ENCODE data around the gene ZMYND19.

The ZMYND19 gene

GRCh38 chr9:137611623-137612609 is 21.6 kb upstream of the ZMYND19 start:
- H3K79me1 ChIP-seq (replicated peaks; ENCODE audit: low read length, poor library complexity, severe bottlenecking) = peaks cover 42% of the 10 kb centered on the region
- no peak overlapping the region for H2BK120ac ChIP-seq (ENCODE audit: low read depth, low read length)
- no peak overlapping the region for H3K4me2 ChIP-seq (ENCODE audit: low read length, poor library complexity, severe bottlenecking)
- peak overlapping the region; percentile 33 for H4K8ac ChIP-seq (ENCODE audit: low read length)
- H3K18ac ChIP-seq (ENCODE audit: low read depth in 1 of 2, low read length in 2 of 2) = peak overlapping the region; percentile 6 to 71
- peaks cover 44% of the 10 kb centered on the region for H3K4me1 ChIP-seq (ENCODE audit: control insufficient read depth, insufficient read depth, low read depth, low read length)
- no peak overlapping the region for H2BK5ac ChIP-seq (ENCODE audit: low read depth, low read length, poor library complexity, severe bottlenecking)
- 52% methylated on average over 18 of the region's 21 CpGs for WGBS
- H3K9ac ChIP-seq (ENCODE audit: low read length) = peak overlapping the region; percentile 38
- peak overlapping the region; percentile 68 for H3K27ac ChIP-seq (ENCODE audit: low read length, poor library complexity, severe bottlenecking)
- peak overlapping the region; percentile 1 to 4 for H2BK12ac ChIP-seq (ENCODE audit: low read length in 2 of 2)
- H3K14ac ChIP-seq (ENCODE audit: low read length in 2 of 2) = peak overlapping the region in 1 of 2 experiments; percentile 82
- no peaks in the 10 kb centered on the region for H3K9me3 ChIP-seq (ENCODE audit: control insufficient read depth, low read length)
- H3K4me3 ChIP-seq (ENCODE audit: insufficient read depth in 1 of 2, low read depth in 1 of 2, low read length in 2 of 2) = peak overlapping the region in 1 of 2 experiments; percentile 23
- no peak overlapping the region for H3K23ac ChIP-seq (ENCODE audit: low read length in 2 of 2)
- peak overlapping the region; percentile 76 for H2AK5ac ChIP-seq (ENCODE audit: low read length, severe bottlenecking)
- peak overlapping the region; percentile 34 for H4K91ac ChIP-seq (ENCODE audit: low read length)
- H3K27me3 ChIP-seq (ENCODE audit: control insufficient read depth in 1 of 2, insufficient read depth in 1 of 2, low read length in 2 of 2) = no peaks in the 10 kb centered on the region
- DNase-seq = peak; percentile 57
- peaks cover 28 to 41% of the 10 kb centered on the region in 2 experiments for H3K36me3 ChIP-seq (ENCODE audit: control insufficient read depth in 1 of 2, insufficient read depth in 2 of 2, low read depth in 1 of 2, low read length in 2 of 2)
- H3K4ac ChIP-seq (ENCODE audit: low read depth in 1 of 2, low read length in 2 of 2) = peak overlapping the region; percentile 52 to 71
- H2BK15ac ChIP-seq (ENCODE audit: low read depth, poor library complexity, severe bottlenecking) = no peak overlapping the region
- H2AFZ ChIP-seq (ENCODE audit: low read depth, low read length) = no peak overlapping the region

DNA sequence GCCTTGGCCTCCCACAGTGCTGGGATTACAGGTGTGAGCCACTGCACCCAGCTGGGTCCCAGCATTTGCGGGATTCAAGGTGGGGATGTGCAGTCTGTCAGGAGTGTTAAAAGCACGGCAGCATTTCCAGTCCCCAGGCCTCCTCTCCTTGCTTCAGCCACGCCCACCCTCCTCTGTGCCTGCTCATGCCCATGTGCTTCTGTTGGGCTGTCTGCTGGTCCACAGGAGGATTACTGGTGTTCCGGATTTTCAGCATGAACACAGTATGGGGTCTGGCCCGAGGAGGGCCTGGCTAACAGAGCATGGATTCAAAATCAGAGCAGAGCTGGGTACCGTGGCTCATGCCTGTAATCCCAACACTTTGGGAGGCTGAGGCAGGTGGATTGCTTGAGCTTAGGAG is 20.6 kb upstream of the ZMYND19 start:
- no peaks in the 10 kb centered on the region for H3K27me3 ChIP-seq (ENCODE audit: control insufficient read depth in 1 of 2, insufficient read depth in 1 of 2, low read length in 2 of 2)
- no peak overlapping the region for H3K4me3 ChIP-seq (ENCODE audit: insufficient read depth in 1 of 2, low read depth in 1 of 2, low read length in 2 of 2)
- peaks cover 51% of the 10 kb centered on the region for H3K4me1 ChIP-seq (ENCODE audit: control insufficient read depth, insufficient read depth, low read depth, low read length)
- no peak overlapping the region for H3K4me2 ChIP-seq (ENCODE audit: low read length, poor library complexity, severe bottlenecking)
- 82% methylated on average over 6 of the region's 6 CpGs for WGBS
- H3K9me3 ChIP-seq (ENCODE audit: control insufficient read depth, low read length) = no peaks in the 10 kb centered on the region
- H3K36me3 ChIP-seq (ENCODE audit: control insufficient read depth in 1 of 2, insufficient read depth in 2 of 2, low read depth in 1 of 2, low read length in 2 of 2) = peaks cover 20 to 37% of the 10 kb centered on the region in 2 experiments
- no peak overlapping the region for H4K8ac ChIP-seq (ENCODE audit: low read length)
- H2BK5ac ChIP-seq (ENCODE audit: low read depth, low read length, poor library complexity, severe bottlenecking) = no peak overlapping the region
- no peak overlapping the region for H3K23ac ChIP-seq (ENCODE audit: low read length in 2 of 2)
- H2AK5ac ChIP-seq (ENCODE audit: low read length, severe bottlenecking) = no peak overlapping the region
- no peak overlapping the region for H2BK120ac ChIP-seq (ENCODE audit: low read depth, low read length)
- H3K14ac ChIP-seq (ENCODE audit: low read length in 2 of 2) = no peak overlapping the region
- no peak overlapping the region for H3K4ac ChIP-seq (ENCODE audit: low read depth in 1 of 2, low read length in 2 of 2)
- no peak overlapping the region for H3K9ac ChIP-seq (ENCODE audit: low read length)
- no peak for DNase-seq
- H3K79me1 ChIP-seq (replicated peaks; ENCODE audit: low read length, poor library complexity, severe bottlenecking) = peaks cover 48% of the 10 kb centered on the region
- no peak overlapping the region for H3K27ac ChIP-seq (ENCODE audit: low read length, poor library complexity, severe bottlenecking)
- no peak overlapping the region for H2BK12ac ChIP-seq (ENCODE audit: low read length in 2 of 2)
- no peak overlapping the region for H3K18ac ChIP-seq (ENCODE audit: low read depth in 1 of 2, low read length in 2 of 2)
- H2AFZ ChIP-seq (ENCODE audit: low read depth, low read length) = no peak overlapping the region
- H4K91ac ChIP-seq (ENCODE audit: low read length) = no peak overlapping the region
- no peak overlapping the region for H2BK15ac ChIP-seq (ENCODE audit: low read depth, poor library complexity, severe bottlenecking)

GRCh38 chr9:137607141-137607857 is 17.0 kb upstream of the ZMYND19 start:
- H2BK12ac ChIP-seq (ENCODE audit: low read length in 2 of 2) = no peak overlapping the region
- H3K9me3 ChIP-seq (ENCODE audit: control insufficient read depth, low read length) = no peaks in the 10 kb centered on the region
- H2AK5ac ChIP-seq (ENCODE audit: low read length, severe bottlenecking) = no peak overlapping the region
- H2BK5ac ChIP-seq (ENCODE audit: low read depth, low read length, poor library complexity, severe bottlenecking) = no peak overlapping the region
- H2AFZ ChIP-seq (ENCODE audit: low read depth, low read length) = no peak overlapping the region
- H3K27me3 ChIP-seq (ENCODE audit: control insufficient read depth in 1 of 2, insufficient read depth in 1 of 2, low read length in 2 of 2) = no peaks in the 10 kb centered on the region
- peaks cover 0 to 7% of the 10 kb centered on the region in 2 experiments for H3K36me3 ChIP-seq (ENCODE audit: control insufficient read depth in 1 of 2, insufficient read depth in 2 of 2, low read depth in 1 of 2, low read length in 2 of 2)
- no peak overlapping the region for H2BK120ac ChIP-seq (ENCODE audit: low read depth, low read length)
- no peak overlapping the region for H3K14ac ChIP-seq (ENCODE audit: low read length in 2 of 2)
- H3K79me1 ChIP-seq (replicated peaks; ENCODE audit: low read length, poor library complexity, severe bottlenecking) = peaks cover 17% of the 10 kb centered on the region
- no peak overlapping the region for H3K4ac ChIP-seq (ENCODE audit: low read depth in 1 of 2, low read length in 2 of 2)
- H2BK15ac ChIP-seq (ENCODE audit: low read depth, poor library complexity, severe bottlenecking) = no peak overlapping the region
- H3K23ac ChIP-seq (ENCODE audit: low read length in 2 of 2) = no peak overlapping the region
- H3K4me1 ChIP-seq (ENCODE audit: control insufficient read depth, insufficient read depth, low read depth, low read length) = peaks cover 40% of the 10 kb centered on the region
- no peak overlapping the region for H3K18ac ChIP-seq (ENCODE audit: low read depth in 1 of 2, low read length in 2 of 2)
- H3K4me3 ChIP-seq (ENCODE audit: insufficient read depth in 1 of 2, low read depth in 1 of 2, low read length in 2 of 2) = peak overlapping the region in 1 of 2 experiments; percentile 82
- peak overlapping the region; percentile 78 for H3K9ac ChIP-seq (ENCODE audit: low read length)
- no peak overlapping the region for H4K91ac ChIP-seq (ENCODE audit: low read length)
- no peak overlapping the region for H4K8ac ChIP-seq (ENCODE audit: low read length)
- peak overlapping the region; percentile 99 for H3K4me2 ChIP-seq (ENCODE audit: low read length, poor library complexity, severe bottlenecking)
- 85% methylated on average over 17 of the region's 17 CpGs for WGBS
- H3K27ac ChIP-seq (ENCODE audit: low read length, poor library complexity, severe bottlenecking) = no peak overlapping the region
- peak; percentile 36 for DNase-seq

- WGBS = 85% methylated on average over 12 of the region's 13 CpGs
- peaks cover 35% of the 10 kb centered on the region for H3K4me1 ChIP-seq (ENCODE audit: control insufficient read depth, insufficient read depth, low read depth, low read length)
- H2BK15ac ChIP-seq (ENCODE audit: low read depth, poor library complexity, severe bottlenecking) = no peak overlapping the region
Measured at GRCh38 chr9:137606734-137607138, 16.4 kb upstream of the ZMYND19 start.

More at GRCh38 chr9:137606734-137607138, 16.4 kb upstream of the ZMYND19 start:
- Histone ChIP-seq H3K79me1 (replicated peaks; ENCODE audit: low read length, poor library complexity, severe bottlenecking) (peaks cover 17% of the 10 kb centered on the region), H2BK120ac (ENCODE audit: low read depth, low read length) (peak overlapping the region; percentile 9), H3K36me3 (ENCODE audit: control insufficient read depth in 1 of 2, insufficient read depth in 2 of 2, low read depth in 1 of 2, low read length in 2 of 2) (peaks cover 0 to 7% of the 10 kb centered on the region in 2 experiments), H3K14ac (ENCODE audit: low read length in 2 of 2) (peak overlapping the region in 1 of 2 experiments; percentile 73), H2BK5ac (ENCODE audit: low read depth, low read length, poor library complexity, severe bottlenecking) (no peak overlapping the region), H3K9me3 (ENCODE audit: control insufficient read depth, low read length) (no peaks in the 10 kb centered on the region), H4K91ac (ENCODE audit: low read length) (peak overlapping the region; percentile 47), H2AFZ (ENCODE audit: low read depth, low read length) (no peak overlapping the region), H3K4me3 (ENCODE audit: insufficient read depth in 1 of 2, low read depth in 1 of 2, low read length in 2 of 2) (peak overlapping the region; percentile 82 to 83), H2BK12ac (ENCODE audit: low read length in 2 of 2) (peak overlapping the region in 1 of 2 experiments; percentile 32), H3K9ac (ENCODE audit: low read length) (peak overlapping the region; percentile 78), H3K27me3 (ENCODE audit: control insufficient read depth in 1 of 2, insufficient read depth in 1 of 2, low read length in 2 of 2) (no peaks in the 10 kb centered on the region), H3K4ac (ENCODE audit: low read depth in 1 of 2, low read length in 2 of 2) (no peak overlapping the region), H3K23ac (ENCODE audit: low read length in 2 of 2) (peak overlapping the region in 1 of 2 experiments; percentile 16), H3K18ac (ENCODE audit: low read depth in 1 of 2, low read length in 2 of 2) (no peak overlapping the region), H3K4me2 (ENCODE audit: low read length, poor library complexity, severe bottlenecking) (peak overlapping the region; percentile 99), H2AK5ac (ENCODE audit: low read length, severe bottlenecking) (no peak overlapping the region), H4K8ac (ENCODE audit: low read length) (peak overlapping the region; percentile 38), H3K27ac (ENCODE audit: low read length, poor library complexity, severe bottlenecking) (no peak overlapping the region)
- no peak for DNase-seq
